Spleen (tissue), 3 donors: ENCODE measurements around the gene SUPT5H.

Experiments
- POLR2A ChIP-seq, 3 donors: fragments of 450-650 bp; IDR thresholded peaks; one replicate each; pipeline ENCODE4 v1.5.1; 2017; ENCODE audit warnings: antibody characterized with exemption in 3 of 3, mild to moderate bottlenecking in 1 of 3
- POLR2AphosphoS5 ChIP-seq, 3 donors: sonication (generic); formaldehyde crosslinking; IDR thresholded peaks; one replicate each; pipeline ENCODE4 v1.5.1; 2017; ENCODE audit warnings: antibody characterized with exemption in 3 of 3

DNA sequence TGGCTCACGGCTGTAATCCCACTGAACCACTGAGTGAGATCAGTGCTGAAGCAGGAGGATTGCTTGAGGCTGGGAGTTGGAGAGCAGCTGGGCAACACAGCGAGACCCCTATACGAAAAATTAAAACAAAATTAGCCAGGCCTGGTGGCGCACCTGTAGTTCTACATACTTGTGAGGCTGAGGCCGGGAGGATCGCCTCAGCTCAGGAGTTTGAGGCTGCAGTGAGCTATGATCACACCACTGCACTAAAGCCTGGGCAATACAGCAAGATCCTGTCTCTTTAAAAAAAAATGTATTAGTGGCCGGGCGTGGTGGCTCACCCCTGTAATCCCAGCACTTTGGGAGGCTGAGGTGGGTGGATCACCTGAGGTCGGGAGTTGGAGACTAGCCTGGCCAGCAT is 63.2 kb downstream of the SUPT5H start:
- TF ChIP-seq POLR2AphosphoS5 (IDR thresholded peaks at IDR 0.05), result no peak
- TF ChIP-seq POLR2A (IDR thresholded peaks at IDR 0.05), result no peak
